Measurements from ENCODE around the gene POPDC3.

DNA sequence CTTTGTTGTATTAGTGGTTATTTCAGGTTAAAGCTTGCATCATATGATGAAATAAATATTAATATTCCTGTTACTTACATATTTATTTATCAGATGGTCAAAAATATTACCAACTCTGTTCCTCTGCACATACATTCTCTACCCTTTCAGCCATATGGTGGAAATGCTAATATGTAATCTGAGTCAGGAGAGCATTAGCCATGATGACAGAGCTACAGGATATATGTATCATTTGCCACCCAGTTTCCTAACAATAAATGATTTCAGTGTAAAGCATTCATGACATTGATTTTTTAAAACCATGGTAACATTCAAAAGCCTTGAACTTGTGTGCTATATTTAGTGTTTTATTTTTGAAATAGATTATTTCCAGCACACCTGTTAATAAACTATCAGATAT, 16.6 kb downstream of the POPDC3 start:
- TF ChIP-seq, protein P1, sequence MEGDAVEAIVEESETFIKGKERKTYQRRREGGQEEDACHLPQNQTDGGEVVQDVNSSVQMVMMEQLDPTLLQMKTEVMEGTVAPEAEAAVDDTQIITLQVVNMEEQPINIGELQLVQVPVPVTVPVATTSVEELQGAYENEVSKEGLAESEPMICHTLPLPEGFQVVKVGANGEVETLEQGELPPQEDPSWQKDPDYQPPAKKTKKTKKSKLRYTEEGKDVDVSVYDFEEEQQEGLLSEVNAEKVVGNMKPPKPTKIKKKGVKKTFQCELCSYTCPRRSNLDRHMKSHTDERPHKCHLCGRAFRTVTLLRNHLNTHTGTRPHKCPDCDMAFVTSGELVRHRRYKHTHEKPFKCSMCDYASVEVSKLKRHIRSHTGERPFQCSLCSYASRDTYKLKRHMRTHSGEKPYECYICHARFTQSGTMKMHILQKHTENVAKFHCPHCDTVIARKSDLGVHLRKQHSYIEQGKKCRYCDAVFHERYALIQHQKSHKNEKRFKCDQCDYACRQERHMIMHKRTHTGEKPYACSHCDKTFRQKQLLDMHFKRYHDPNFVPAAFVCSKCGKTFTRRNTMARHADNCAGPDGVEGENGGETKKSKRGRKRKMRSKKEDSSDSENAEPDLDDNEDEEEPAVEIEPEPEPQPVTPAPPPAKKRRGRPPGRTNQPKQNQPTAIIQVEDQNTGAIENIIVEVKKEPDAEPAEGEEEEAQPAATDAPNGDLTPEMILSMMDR (IDR thresholded peaks at IDR 0.05 in 2 of 3, conservative IDR thresholded peaks at IDR 0.05 in 1 of 3; ENCODE audit: control insufficient read depth in 2 of 3, extremely low read depth in 1 of 3, insufficient read depth in 1 of 3, low read depth in 3 of 3, low read length in 3 of 3), result no peak
- TF ChIP-seq EZH2 (IDR thresholded peaks at IDR 0.05; ENCODE audit: borderline replicate concordance, control insufficient read depth, low read depth, low read length), result no peak
- no peak for TF ChIP-seq BHLHE40 (IDR thresholded peaks at IDR 0.05; ENCODE audit: borderline replicate concordance in 1 of 2, low read depth in 2 of 2, low read length in 1 of 2)
- TF ChIP-seq, protein P2, sequence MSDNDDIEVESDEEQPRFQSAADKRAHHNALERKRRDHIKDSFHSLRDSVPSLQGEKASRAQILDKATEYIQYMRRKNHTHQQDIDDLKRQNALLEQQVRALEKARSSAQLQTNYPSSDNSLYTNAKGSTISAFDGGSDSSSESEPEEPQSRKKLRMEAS (IDR thresholded peaks at IDR 0.05; ENCODE audit: low read depth, low read length), result no peak

Measured in GM12878 (cell line).